Keratinocyte (primary cell): Measurements from ENCODE around the gene EVC.

Experiments used
- EZH2 ChIP-seq: IDR thresholded peaks from one replicate; pipeline ENCODE4 v1.6.1; 2012; ENCODE audit warnings: inconsistent platforms, mild to moderate bottlenecking, low read length, moderate library complexity
- TF ChIP-seq, protein P1 (sequence below), 3 experiments: IDR thresholded peaks in 1 of 3; conservative IDR thresholded peaks in 1 of 3; optimal IDR thresholded peaks in 1 of 3; 2 replicates in 2 of 3; 3 replicates in 1 of 3; pipeline versions ENCODE3 to v1.5.1; 2011; ENCODE audit warnings: low read length in 3 of 3, mild to moderate bottlenecking in 3 of 3, moderate library complexity in 2 of 3, control low read depth in 1 of 3, inconsistent platforms in 1 of 3; ENCODE audit not compliant: insufficient read depth in 2 of 3; ENCODE audit errors: extremely low read depth in 1 of 3

GRCh38 chr4:5750946-5751665, 40.1 kb downstream of the EVC start:
- TF ChIP-seq, protein P1, sequence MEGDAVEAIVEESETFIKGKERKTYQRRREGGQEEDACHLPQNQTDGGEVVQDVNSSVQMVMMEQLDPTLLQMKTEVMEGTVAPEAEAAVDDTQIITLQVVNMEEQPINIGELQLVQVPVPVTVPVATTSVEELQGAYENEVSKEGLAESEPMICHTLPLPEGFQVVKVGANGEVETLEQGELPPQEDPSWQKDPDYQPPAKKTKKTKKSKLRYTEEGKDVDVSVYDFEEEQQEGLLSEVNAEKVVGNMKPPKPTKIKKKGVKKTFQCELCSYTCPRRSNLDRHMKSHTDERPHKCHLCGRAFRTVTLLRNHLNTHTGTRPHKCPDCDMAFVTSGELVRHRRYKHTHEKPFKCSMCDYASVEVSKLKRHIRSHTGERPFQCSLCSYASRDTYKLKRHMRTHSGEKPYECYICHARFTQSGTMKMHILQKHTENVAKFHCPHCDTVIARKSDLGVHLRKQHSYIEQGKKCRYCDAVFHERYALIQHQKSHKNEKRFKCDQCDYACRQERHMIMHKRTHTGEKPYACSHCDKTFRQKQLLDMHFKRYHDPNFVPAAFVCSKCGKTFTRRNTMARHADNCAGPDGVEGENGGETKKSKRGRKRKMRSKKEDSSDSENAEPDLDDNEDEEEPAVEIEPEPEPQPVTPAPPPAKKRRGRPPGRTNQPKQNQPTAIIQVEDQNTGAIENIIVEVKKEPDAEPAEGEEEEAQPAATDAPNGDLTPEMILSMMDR (optimal IDR thresholded peaks at IDR 0.05 in 1 of 3, IDR thresholded peaks at IDR 0.05 in 1 of 3, conservative IDR thresholded peaks at IDR 0.05 in 1 of 3; ENCODE audit: extremely low read depth in 1 of 3, insufficient read depth in 2 of 3, low read length in 3 of 3), result no peak
- no peak for TF ChIP-seq EZH2
